ENCODE data around the gene GPR78.

GPR78 gene

GRCh38 chr4:8600266-8600665, 20.1 kb downstream of the GPR78 start:
- DNase-seq (ENCODE audit: low spot score), result no peak

- DNase-seq (ENCODE audit: low spot score), result no peak
These were observed 20.5 kb downstream of the GPR78 start for GRCh38 chr4:8600686-8601085.

GRCh38 chr4:8601086-8601485, 20.9 kb downstream of the GPR78 start:
- DNase-seq (ENCODE audit: low spot score), result no peak

- DNase-seq (ENCODE audit: low spot score), result no peak
These were observed 21.4 kb downstream of the GPR78 start for GRCh38 chr4:8601556-8601955.

GRCh38 chr4:8602686-8603430, 22.7 kb downstream of the GPR78 start:
- no peak for DNase-seq (ENCODE audit: low spot score)

GRCh38 chr4:8603931-8604330, 23.7 kb downstream of the GPR78 start:
- DNase-seq (ENCODE audit: low spot score), result no peak

GRCh38 chr4:8605289-8605688, 25.1 kb downstream of the GPR78 start:
- no peak for DNase-seq (ENCODE audit: low spot score)

GRCh38 chr4:8606476-8606875, 26.3 kb downstream of the GPR78 start:
- DNase-seq (ENCODE audit: low spot score), result no peak

GRCh38 chr4:8606966-8607365, 26.8 kb downstream of the GPR78 start:
- DNase-seq (ENCODE audit: low spot score), result no peak

GRCh38 chr4:8607603-8608481, 27.6 kb downstream of the GPR78 start:
- DNase-seq (ENCODE audit: low spot score), result no peak

- no peak for DNase-seq (ENCODE audit: low spot score)
These were observed 28.7 kb downstream of the GPR78 start for GRCh38 chr4:8608714-8609391.

GRCh38 chr4:8609406-8609805, 29.2 kb downstream of the GPR78 start:
- DNase-seq (ENCODE audit: low spot score), result no peak

GRCh38 chr4:8609824-8610350, 29.7 kb downstream of the GPR78 start:
- no peak for DNase-seq (ENCODE audit: low spot score)

GRCh38 chr4:8610858-8611616, 30.8 kb downstream of the GPR78 start:
- DNase-seq (ENCODE audit: low spot score), result no peak

- DNase-seq (ENCODE audit: low spot score), result no peak
These were observed 32.5 kb downstream of the GPR78 start for GRCh38 chr4:8612646-8613045.

- DNase-seq (ENCODE audit: low spot score), result no peak
These were observed 33.5 kb downstream of the GPR78 start for GRCh38 chr4:8613421-8614364.

- no peak for DNase-seq (ENCODE audit: low spot score)
These were observed 34.4 kb downstream of the GPR78 start for GRCh38 chr4:8614365-8615193.

GRCh38 chr4:8615366-8615765, 35.2 kb downstream of the GPR78 start:
- DNase-seq (ENCODE audit: low spot score), result no peak

GRCh38 chr4:8615921-8616787, 36.0 kb downstream of the GPR78 start:
- no peak for DNase-seq (ENCODE audit: low spot score)

Measured in CD4-positive, alpha-beta T cell treated with Interleukin-6 at 100 ng/mL for 8 hours (primary cell).